T-cell (primary cell): Measurements from ENCODE around the gene GAL3ST3. TPM values are rescaled to one million over a fixed set of nuclear protein-coding genes. Genes with fewer than 3 reads are reported as not detected.

Source experiments
- ATAC-seq, 4 experiments: fragments of 200-7000 bp in 3 of 4; fragments of 150-1000 bp in 1 of 4; cut with Tn5 transposase; replicated peaks in 1 of 4; 1 replicate in 3 of 4; 2 replicates in 1 of 4; pipeline ENCODE4 v1.10.0; 2021; ENCODE audit warnings: moderate library complexity in 3 of 4, mild to moderate bottlenecking in 2 of 4, moderate number of reproducible peaks in 1 of 4
- CTCF ChIA-PET, 2 donors: fragments of 300-600 bp; sonication (Branson Sonifier 250); formaldehyde crosslinking; loops; one replicate each; lab custom pipeline; 2022; ENCODE audit warnings: antibody characterized with exemption in 2 of 2; lab: Charles Lee
- POLR2A ChIA-PET, 2 donors: fragments of 300-600 bp; sonication (Branson Sonifier 250); formaldehyde crosslinking; loops; one replicate each; lab custom pipeline; 2022; ENCODE audit warnings: antibody characterized with exemption in 2 of 2; lab: Charles Lee
- DNase-seq, 35 experiments: peaks; one replicate each; pipeline versions ENCODE4 v3.0.0 to v3.0.0-alpha.2; 2013 to 2023
- H3K27ac ChIP-seq: one replicate; pipeline ENCODE4 v1.5.1; 2013; ENCODE audit warnings: low read length
- H3K27me3 ChIP-seq, 2 experiments: replicated peaks in 1 of 2; 1 replicate in 1 of 2; 2 replicates in 1 of 2; pipeline versions ENCODE4 v1.6.1 to v1.7.0; 2013; ENCODE audit warnings: low read length in 1 of 2, mixed read lengths in 1 of 2; ENCODE audit not compliant: control insufficient read depth in 2 of 2, insufficient read depth in 2 of 2; ENCODE audit errors: extremely low read depth in 1 of 2
- H3K36me3 ChIP-seq, 2 donors: 1 replicate in 1 of 2; 2 replicates in 1 of 2; pipeline versions ENCODE4 v1.6.1 to v1.7.0; 2013; ENCODE audit warnings: low read length in 1 of 2; ENCODE audit not compliant: control insufficient read depth in 2 of 2, insufficient read depth in 1 of 2; ENCODE audit errors: extremely low read depth in 1 of 2
- H3K4me1 ChIP-seq, 2 experiments: 1 replicate in 1 of 2; 2 replicates in 1 of 2; pipeline versions ENCODE4 v1.6.1 to v1.7.0; 2013; ENCODE audit warnings: low read length in 2 of 2, mixed read lengths in 1 of 2; ENCODE audit not compliant: insufficient read depth in 2 of 2, control insufficient read depth in 1 of 2; ENCODE audit errors: extremely low read depth in 1 of 2
- H3K4me3 ChIP-seq, 2 donors: 1 replicate in 1 of 2; 2 replicates in 1 of 2; pipeline versions ENCODE4 v1.5.1 to v1.7.0; 2013; ENCODE audit warnings: mild to moderate bottlenecking in 2 of 2, low read length in 1 of 2, moderate library complexity in 1 of 2; ENCODE audit not compliant: control insufficient read depth in 1 of 2; ENCODE audit errors: extremely low read depth in 1 of 2
- H3K9me3 ChIP-seq: 2 replicates; pipeline ENCODE4 v1.7.0; 2013
- H3K27ac Mint-ChIP-seq, 2 donors: one replicate each; pipeline ENCODE4 v1.8.0; 2020 to 2021; ENCODE audit warnings: mild to moderate bottlenecking in 2 of 2, mixed read lengths in 2 of 2
- H3K27me3 Mint-ChIP-seq, 2 donors: one replicate each; pipeline ENCODE4 v1.8.0; 2021 to 2022; ENCODE audit warnings: mixed read lengths in 2 of 2
- H3K36me3 Mint-ChIP-seq: one replicate; pipeline ENCODE4 v1.8.0; 2021; ENCODE audit warnings: mixed read lengths
- H3K4me1 Mint-ChIP-seq, 3 donors: one replicate each; pipeline ENCODE4 v1.8.0; 2020 to 2022; ENCODE audit warnings: mixed read lengths in 3 of 3, mild to moderate bottlenecking in 1 of 3
- H3K4me3 Mint-ChIP-seq, 3 donors: one replicate each; pipeline ENCODE4 v1.8.0; 2020 to 2022; ENCODE audit warnings: mild to moderate bottlenecking in 3 of 3, mixed read lengths in 3 of 3, moderate library complexity in 3 of 3
- H3K9me3 Mint-ChIP-seq, 3 donors: one replicate each; pipeline ENCODE4 v1.8.0; 2020 to 2022; ENCODE audit warnings: mixed read lengths in 3 of 3
- WGBS: methylation state at CpG from one replicate; pipeline ENCODE4 v1.1.5; 2013; ENCODE audit warnings: missing lambda C conversion rate; ENCODE audit not compliant: insufficient coverage; 5-methylcytosine and 5-hydroxymethylcytosine counted together
- total RNA-seq, 35 experiments: library from RNA in 6 of 35; stranded (reverse) in 6 of 35; fragments of 120-200 nt in 1 of 35; gene quantifications; one replicate each; pipeline versions ENCODE4 v1.2.1 to v1.2.4 and lab custom pipeline; 2013 to 2026

Gene GAL3ST3
- total RNA-seq, 5 donors from 2014 or later (not counting 1 experiment from before 2014, with no cell fraction given): 0.18 TPM; not detected in 4

DNA sequence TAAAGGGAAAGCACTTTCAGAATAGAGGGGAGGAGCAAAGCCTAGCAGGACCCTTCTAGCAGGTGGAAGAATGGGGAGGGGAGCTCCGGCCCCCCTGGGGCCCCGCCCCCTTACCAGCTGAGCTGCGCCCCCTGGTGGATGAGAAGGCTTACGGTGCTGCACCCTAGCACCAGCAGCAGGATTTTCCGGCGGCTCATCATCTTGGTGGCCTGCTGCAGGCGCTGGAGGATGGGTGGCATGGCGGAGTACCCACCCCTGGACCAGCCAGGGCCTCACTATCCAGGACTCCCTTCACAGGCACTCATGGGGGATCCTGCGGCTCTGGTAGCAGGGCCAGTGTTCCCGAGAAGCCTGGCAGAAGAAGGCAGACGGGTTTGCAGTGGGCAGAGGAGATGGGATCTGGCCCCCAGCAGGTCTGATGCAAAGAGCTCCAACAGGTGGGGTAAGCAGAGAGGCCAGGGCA lies 3.8 kb downstream of the GAL3ST3 start:
- ChIA-PET CTCF (interaction anchor here (0.6 to 2.0 kb wide), 13 partner anchors 11 to 824 kb away, joined by 3 to 11 read pairs (median 4); partner anchors contain the start of genes CCDC85B (in 1 of the 2) and PACS1 (in 1 of the 2)), POLR2A (interaction anchor here in 1 of 2 donors (0.5 kb wide), 1 partner anchor 613 kb away, joined by 3 read pairs; no protein-coding TSS in a partner anchor)
- H3K4me3 ChIP-seq: no peak overlapping the region
- no peaks in the 10 kb centered on the region for H3K9me3 ChIP-seq
- ATAC-seq (peak; percentile 92 to 96 (median 94)), DNase-seq (peak; percentile 58 to 91 (median 78))
- Mint-ChIP-seq H3K4me1 (peaks cover 11 to 21% (median 13%) of the 10 kb centered on the region in 3 donors), H3K4me3 (no peak overlapping the region), H3K27me3 (peaks cover 4 to 6% of the 10 kb centered on the region in 2 donors), H3K36me3 (no peaks in the 10 kb centered on the region), H3K9me3 (no peaks in the 10 kb centered on the region), H3K27ac (peak overlapping the region in 1 of 2 donors; percentile 23)
- peaks cover 0 to 26% of the 10 kb centered on the region in 2 experiments for H3K27me3 ChIP-seq
- 13% methylated on average over 8 of the region's 11 CpGs for WGBS
- peaks cover 2 to 18% of the 10 kb centered on the region in 2 experiments for H3K4me1 ChIP-seq
- no peaks in the 10 kb centered on the region for H3K36me3 ChIP-seq
- H3K27ac ChIP-seq: no peak overlapping the region

DNA sequence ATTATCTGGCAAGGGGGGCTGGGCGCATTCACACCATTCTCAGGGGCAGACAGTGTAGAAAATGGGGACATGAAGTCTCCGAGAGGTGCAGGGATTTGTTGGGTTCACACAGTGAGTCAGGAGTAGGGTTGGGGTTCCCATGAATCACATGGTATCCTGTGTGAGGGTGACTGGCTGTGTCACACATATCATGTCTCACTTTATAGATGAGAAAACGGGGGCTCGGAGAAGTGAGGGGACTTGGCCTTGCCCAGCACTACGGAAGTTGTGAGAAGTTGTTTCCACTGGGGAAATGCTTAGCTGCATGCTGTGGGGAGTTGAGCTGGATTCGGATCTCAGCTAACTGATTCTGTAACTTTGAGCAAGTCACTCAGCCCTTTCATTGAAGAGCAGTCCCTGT lies 4.2 kb downstream of the GAL3ST3 start:
- CTCF ChIA-PET: interaction anchor here in 1 of 2 donors (0.6 to 2.0 kb wide), 11 partner anchors 11 to 823 kb away, joined by 3 to 11 read pairs (median 4); partner anchors contain the start of genes CCDC85B and PACS1
- H3K27ac ChIP-seq: no peak overlapping the region
- H3K27me3 ChIP-seq: peaks cover 0 to 26% of the 10 kb centered on the region in 2 experiments
- Mint-ChIP-seq H3K4me1 (peaks cover 11 to 21% (median 13%) of the 10 kb centered on the region in 3 donors), H3K9me3 (no peaks in the 10 kb centered on the region), H3K27ac (no peak overlapping the region), H3K4me3 (peak overlapping the region in 1 of 3 donors; percentile 1), H3K27me3 (peaks cover 4 to 7% of the 10 kb centered on the region in 2 donors), H3K36me3 (no peaks in the 10 kb centered on the region)
- ATAC-seq (peak in 3 of 4 experiments; percentile 12 to 28 (median 20)), DNase-seq (peak in 2 of 35 experiments; percentile 9 to 21)
- POLR2A ChIA-PET: interaction anchor here in 1 of 2 donors (0.5 kb wide), 2 partner anchors 56 to 612 kb away, joined by 3 read pairs; no protein-coding TSS in a partner anchor
- H3K36me3 ChIP-seq: no peaks in the 10 kb centered on the region
- no peak overlapping the region for H3K4me3 ChIP-seq
- 57% methylated on average over 4 of the region's 6 CpGs for WGBS
- H3K4me1 ChIP-seq: peaks cover 2 to 18% of the 10 kb centered on the region in 2 experiments
- H3K9me3 ChIP-seq: no peaks in the 10 kb centered on the region

GRCh38 chr11:66042996-66043906 lies 5.7 kb downstream of the GAL3ST3 start:
- Mint-ChIP-seq H3K27ac (no peak overlapping the region), H3K9me3 (no peaks in the 10 kb centered on the region), H3K36me3 (no peaks in the 10 kb centered on the region), H3K4me1 (peaks cover 8 to 14% (median 11%) of the 10 kb centered on the region in 3 donors), H3K27me3 (peaks cover 0 to 8% of the 10 kb centered on the region in 2 donors), H3K4me3 (no peak overlapping the region)
- H3K4me1 ChIP-seq: peaks cover 0 to 10% of the 10 kb centered on the region in 2 experiments
- ATAC-seq (no peak), DNase-seq (no peak)
- H3K9me3 ChIP-seq: no peaks in the 10 kb centered on the region
- no peak overlapping the region for H3K27ac ChIP-seq
- ChIA-PET CTCF (interaction anchor here in 1 of 2 donors (0.5 to 0.6 kb wide), 2 partner anchors 10 to 712 kb away, joined by 3 to 4 read pairs; no protein-coding TSS in a partner anchor), POLR2A (no interaction called here)
- no peaks in the 10 kb centered on the region for H3K36me3 ChIP-seq
- 96% methylated on average over 82 of the region's 88 CpGs for WGBS
- H3K4me3 ChIP-seq: no peak overlapping the region
- peaks cover 0 to 20% of the 10 kb centered on the region in 2 experiments for H3K27me3 ChIP-seq

- H3K9me3 ChIP-seq: no peaks in the 10 kb centered on the region
- H3K4me3 ChIP-seq: no peak overlapping the region
- peaks cover 0 to 10% of the 10 kb centered on the region in 2 experiments for H3K4me1 ChIP-seq
- DNase-seq (no peak), ATAC-seq (no peak)
- no peaks in the 10 kb centered on the region for H3K9me3 Mint-ChIP-seq
- H3K27me3 Mint-ChIP-seq: peaks cover 0 to 5% of the 10 kb centered on the region in 2 donors
- peaks cover 0 to 12% of the 10 kb centered on the region in 2 experiments for H3K27me3 ChIP-seq
- H3K36me3 Mint-ChIP-seq: no peaks in the 10 kb centered on the region
- no peak overlapping the region for H3K4me3 Mint-ChIP-seq
- ChIA-PET CTCF (interaction anchor here in 1 of 2 donors (0.6 kb wide), 1 partner anchor 551 kb away, joined by 3 read pairs; no protein-coding TSS in a partner anchor), POLR2A (no interaction called here)
- WGBS: 96% methylated on average over 68 of the region's 81 CpGs
- peaks cover 8 to 14% (median 11%) of the 10 kb centered on the region in 3 donors for H3K4me1 Mint-ChIP-seq
- no peak overlapping the region for H3K27ac Mint-ChIP-seq
- no peak overlapping the region for H3K27ac ChIP-seq
- H3K36me3 ChIP-seq: no peaks in the 10 kb centered on the region
Observed at GRCh38 chr11:66042227-66042995, 6.5 kb downstream of the GAL3ST3 start.

DNA sequence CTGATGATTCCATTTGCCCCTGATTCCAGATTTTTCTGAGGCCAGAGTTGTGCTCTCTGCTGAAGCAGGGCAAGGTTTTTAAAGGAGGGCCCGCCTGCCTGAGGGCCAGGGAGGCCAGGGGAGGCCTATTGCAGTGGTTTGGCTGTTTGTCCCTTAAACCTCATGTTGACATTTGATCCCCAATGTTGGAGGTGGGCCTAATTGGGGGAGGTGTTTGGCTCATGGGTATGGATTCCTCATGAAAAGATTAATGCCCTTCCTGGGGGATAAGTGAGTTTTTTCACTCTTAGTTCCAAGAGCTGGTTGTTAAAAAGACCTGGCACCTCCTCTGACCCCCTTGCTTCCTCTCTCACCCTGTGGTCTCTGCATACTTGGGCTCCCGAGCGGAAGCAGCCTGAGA lies 9.2 kb downstream of the GAL3ST3 start:
- no peaks in the 10 kb centered on the region for H3K36me3 ChIP-seq
- Mint-ChIP-seq H3K4me1 (peaks cover 2 to 5% (median 4%) of the 10 kb centered on the region in 3 donors), H3K27me3 (peaks cover 3 to 6% of the 10 kb centered on the region in 2 donors), H3K4me3 (no peak overlapping the region), H3K9me3 (no peaks in the 10 kb centered on the region), H3K27ac (no peak overlapping the region), H3K36me3 (no peaks in the 10 kb centered on the region)
- DNase-seq (no peak), ATAC-seq (no peak)
- no peak overlapping the region for H3K27ac ChIP-seq
- ChIA-PET CTCF (no interaction called here), POLR2A (no interaction called here)
- 86% methylated on average over 2 of the region's 3 CpGs for WGBS
- no peaks in the 10 kb centered on the region for H3K9me3 ChIP-seq
- H3K4me1 ChIP-seq: peaks cover 0 to under 1% of the 10 kb centered on the region in 2 experiments
- H3K4me3 ChIP-seq: no peak overlapping the region
- peaks cover 0 to 23% of the 10 kb centered on the region in 2 experiments for H3K27me3 ChIP-seq
